ENCODE measurements around the gene ZFP92. TPM values are rescaled to one million over a fixed set of nuclear protein-coding genes. Genes with fewer than 3 reads are reported as not detected.

Gene ZFP92
- 0.05 and 0.21 TPM in 2 replicates for total RNA-seq

GRCh38 chrX:153411255-153411987 lies at the start of gene ZFP92:
TSS of gene ZFP92 (plus strand) at chrX:153411472. CDS start at chrX:153418323, 6,851 bp downstream.

GRCh38 chrX:153401133-153401764 lies 10.0 kb upstream of the ZFP92 start, which contains the start of gene PNMA6E:
TSS of gene PNMA6E (minus strand) at chrX:153401350. CDS start at chrX:153398849, 2,501 bp downstream.

GRCh38 chrX:153445856-153446635 lies 34.8 kb downstream of the ZFP92 start, which contains the start of gene TREX2:
TSS of gene TREX2 (minus strand) at chrX:153446056. CDS start at chrX:153445430, 626 bp downstream.

Other genes with a start within 250 kb of the ZFP92 start
- not detected in 2 replicates for gene MAGEA1, start 232.2 kb upstream of the ZFP92 start, total RNA-seq
- gene PNMA6F, start 89.7 kb upstream of the ZFP92 start, total RNA-seq, result not detected in 2 replicates
- 4.4 and 6.6 TPM in 2 replicates for gene ZNF275, start 77.3 kb upstream of the ZFP92 start, total RNA-seq
- gene PNMA6E, start 10.1 kb upstream of the ZFP92 start, total RNA-seq, result not detected in 2 replicates
- gene TREX2, start 34.6 kb downstream of the ZFP92 start, total RNA-seq, result 0.33 and 1.4 TPM in 2 replicates
- gene HAUS7, start 59.1 kb downstream of the ZFP92 start, total RNA-seq, result 22.4 and 43.3 TPM in 2 replicates
- 0.56 TPM in 1 of 2 replicates, not detected in the other for gene BGN, start 83.5 kb downstream of the ZFP92 start, total RNA-seq
- gene ATP2B3, start 106.2 kb downstream of the ZFP92 start, total RNA-seq, result not detected in 2 replicates
- 34.4 and 50.3 TPM in 2 replicates for gene CCNQ, start 187.7 kb downstream of the ZFP92 start, total RNA-seq
- 5.4 and 5.9 TPM in 2 replicates for gene DUSP9, start 235.7 kb downstream of the ZFP92 start, total RNA-seq

All from airway epithelial cell (primary cell).